A549 treated with RU486 at 1 μM for 4 hours (cell line): Measurements from ENCODE around the gene SHMT1. TPM values are rescaled to one million over a fixed set of nuclear protein-coding genes. Genes with fewer than 3 reads are reported as not detected.

Experiments used
- total RNA-seq: library from RNA; stranded (reverse); fragments of 200-300 nt; extraction: Qiagen RNA extraction; gene quantifications from 5 replicates; pipeline ENCODE4 v1.2.3, GENCODE V29; 2022; ENCODE audit warnings: low read depth

SHMT1 gene
- 43.9 to 50.5 TPM (median 44.9 TPM) in 5 replicates for total RNA-seq

DNA sequence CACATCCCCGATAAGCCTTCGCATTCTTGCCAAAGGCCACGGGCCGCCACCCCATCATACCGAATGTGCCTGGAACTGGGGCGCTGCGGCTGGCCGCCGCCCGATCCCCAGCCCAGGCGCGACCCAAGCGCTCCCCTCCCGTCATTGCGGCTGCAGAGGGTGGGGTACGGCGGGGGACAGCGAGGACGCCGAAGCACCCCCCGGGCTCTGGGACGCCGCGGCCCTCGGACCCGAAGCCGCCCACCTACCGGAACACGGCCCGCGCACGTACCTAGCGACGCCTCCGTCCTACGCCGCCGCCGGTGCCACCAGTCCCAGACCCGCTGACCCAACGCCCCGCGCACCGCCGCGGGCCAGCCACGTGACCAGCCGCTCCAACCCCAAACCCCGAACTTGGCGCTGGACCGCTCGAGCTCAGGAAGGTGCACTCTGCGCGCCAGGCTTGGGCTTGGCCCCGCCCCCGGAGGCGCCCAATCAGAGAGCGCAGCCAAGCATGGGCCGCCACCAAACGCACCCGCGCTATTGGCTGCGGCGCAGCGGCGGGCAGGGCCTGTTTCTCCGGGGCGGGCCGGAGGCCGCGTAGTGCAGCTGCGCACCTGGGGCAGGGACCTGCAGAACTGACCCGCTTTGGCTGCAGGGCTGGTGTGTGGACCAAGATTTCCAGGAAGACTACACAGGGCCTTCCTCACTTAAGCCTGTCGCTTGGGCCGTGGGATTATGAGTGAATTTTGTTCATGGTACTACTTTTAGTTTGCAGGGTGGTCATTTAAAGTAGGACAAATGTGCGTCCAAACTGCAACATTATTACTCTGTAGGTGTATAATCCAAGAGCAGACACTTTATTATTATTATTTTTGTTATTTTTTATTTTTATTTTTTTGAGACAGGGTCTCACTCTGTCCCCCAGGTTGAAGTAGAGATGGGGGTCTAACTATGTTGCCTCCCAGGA lies at the start of gene SHMT1:
Gene SHMT1 (minus strand): TSS at position 450 of the 949 bp plus-strand sequence. CDS start 7,569 bp downstream, outside the sequence.

DNA sequence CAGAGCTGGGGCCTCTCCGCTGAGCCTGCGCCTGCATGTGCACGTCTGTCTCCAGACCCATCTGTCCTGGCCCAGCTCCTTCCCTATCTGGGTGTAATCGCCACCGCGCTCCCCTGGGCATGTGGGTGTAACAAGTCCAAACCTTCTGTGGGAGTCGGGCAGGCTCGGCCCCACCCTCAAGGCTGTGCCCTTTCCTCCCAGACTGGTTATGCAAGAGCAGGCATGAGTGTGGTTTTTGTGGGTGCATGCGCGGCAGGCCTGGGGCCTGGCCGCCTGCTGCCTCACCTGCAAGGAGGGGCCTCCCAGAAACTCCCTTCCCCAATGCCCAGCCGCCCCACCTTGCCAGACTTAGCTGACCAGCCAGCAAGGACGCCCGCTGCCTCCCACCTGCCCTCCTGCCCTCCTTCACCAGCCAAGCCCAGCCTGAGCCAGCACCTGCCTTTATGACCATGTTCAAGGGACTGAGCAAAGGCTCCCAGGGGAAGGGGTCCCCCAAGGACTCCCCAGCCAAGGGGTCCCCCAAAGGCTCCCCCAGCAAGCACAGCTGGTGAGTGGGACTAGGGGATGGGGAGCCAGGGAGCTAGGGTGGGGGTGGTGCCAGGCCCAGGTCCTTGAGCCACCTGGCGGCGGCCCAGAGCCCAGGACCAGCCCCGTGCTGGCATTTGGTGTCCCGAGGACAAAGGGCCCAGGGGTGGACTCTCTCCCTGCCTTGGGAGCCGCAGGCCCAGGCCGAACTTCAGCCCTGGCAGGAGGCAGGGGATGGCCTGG lies 14.3 kb upstream of the SHMT1 start, which contains the start of gene EVPLL:
Gene EVPLL (plus strand): TSS at position 342 of the 768 bp plus-strand sequence. CDS start 3,160 bp downstream, outside the sequence.

DNA sequence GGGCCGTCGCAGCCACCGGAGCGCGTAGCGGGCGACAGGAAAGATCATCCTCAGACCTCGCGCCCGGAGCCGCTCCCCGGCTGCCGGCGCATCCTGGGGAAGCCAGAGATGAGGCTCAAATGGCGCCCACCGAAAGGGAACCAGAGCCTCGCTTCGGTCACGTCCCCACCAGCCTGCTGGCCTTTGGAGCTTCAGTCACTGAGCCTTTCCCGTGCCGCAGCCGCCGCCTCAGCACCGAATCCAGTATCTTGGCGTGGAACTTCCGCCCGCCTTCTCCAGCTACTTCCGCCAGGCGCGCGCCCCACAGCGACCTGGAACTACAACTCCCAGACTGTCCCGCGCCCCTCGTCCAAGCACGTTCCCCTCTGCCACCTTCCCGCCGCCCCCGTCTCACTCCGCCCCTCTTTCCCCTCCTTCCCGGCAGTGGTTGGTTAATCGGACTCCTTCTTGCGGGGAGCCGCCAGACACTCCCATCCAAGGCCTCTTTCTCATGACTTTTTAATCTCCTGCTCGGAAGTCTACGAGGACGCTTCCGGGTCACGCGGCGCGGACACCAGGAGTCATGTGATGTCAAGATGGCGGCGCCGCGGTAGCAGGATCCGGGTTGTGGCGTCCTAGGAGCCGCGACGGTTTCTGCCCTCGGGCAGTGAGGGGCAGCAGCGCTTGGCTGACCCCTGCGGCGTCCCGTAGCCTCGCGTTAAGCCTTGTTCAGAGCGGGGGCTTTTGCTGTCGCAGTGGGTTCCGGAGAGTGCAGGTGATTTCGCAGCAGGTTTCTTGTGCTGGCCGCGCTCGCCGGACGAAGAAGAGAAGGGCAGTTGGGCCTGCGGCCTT lies 48.4 kb downstream of the SHMT1 start, which contains the start of the genes SMCR8 and TOP3A:
Gene SMCR8 (plus strand): TSS at position 563 of the 831 bp plus-strand sequence. CDS start 497 bp downstream, outside the sequence.
Gene TOP3A (minus strand): TSS at position 264 of the 831 bp plus-strand sequence. CDS start 216 bp downstream, at position 48.

Other genes with a start within 250 kb of the SHMT1 start
- gene ALKBH5, start 179.7 kb downstream of the SHMT1 start, total RNA-seq, result 51.1 to 57.5 TPM (median 52.3 TPM) in 5 replicates
- 11.7 to 18.1 TPM (median 13.6 TPM) in 5 replicates for gene LLGL1, start 137.9 kb downstream of the SHMT1 start, total RNA-seq
- 224 to 259 TPM (median 243 TPM) in 5 replicates for gene FLII, start 104.8 kb downstream of the SHMT1 start, total RNA-seq
- gene MIEF2, start 102.9 kb downstream of the SHMT1 start, total RNA-seq, result 7.2 to 11.6 TPM (median 11.2 TPM) in 5 replicates
- 29.2 to 41.8 TPM (median 37.0 TPM) in 5 replicates for gene TOP3A, start 48.6 kb downstream of the SHMT1 start, total RNA-seq
- gene SMCR8, start 48.3 kb downstream of the SHMT1 start, total RNA-seq, result 15.4 to 16.8 TPM (median 16.2 TPM) in 5 replicates
- 0.06 TPM in 1 of 5 replicates, not detected in the others for gene EVPLL, start 14.2 kb upstream of the SHMT1 start, total RNA-seq
- not detected in 5 replicates for gene LGALS9C, start 113.2 kb upstream of the SHMT1 start, total RNA-seq